GM21737 (cell line): ENCODE data around the gene NEURL4.
"Not testable (repeated sequence)": the region's sequence is repeated elsewhere in the genome, so short reads cannot be mapped to it uniquely, and the experiment has no call there.

Experiments
- ATAC-seq: cut with Tn5 transposase; IDR thresholded peaks from one replicate; pipeline ENCODE4 v1.9.1; 2021; ENCODE audit warnings: mild to moderate bottlenecking, moderate library complexity; ENCODE audit not compliant: unreplicated experiment

NEURL4 gene

DNA sequence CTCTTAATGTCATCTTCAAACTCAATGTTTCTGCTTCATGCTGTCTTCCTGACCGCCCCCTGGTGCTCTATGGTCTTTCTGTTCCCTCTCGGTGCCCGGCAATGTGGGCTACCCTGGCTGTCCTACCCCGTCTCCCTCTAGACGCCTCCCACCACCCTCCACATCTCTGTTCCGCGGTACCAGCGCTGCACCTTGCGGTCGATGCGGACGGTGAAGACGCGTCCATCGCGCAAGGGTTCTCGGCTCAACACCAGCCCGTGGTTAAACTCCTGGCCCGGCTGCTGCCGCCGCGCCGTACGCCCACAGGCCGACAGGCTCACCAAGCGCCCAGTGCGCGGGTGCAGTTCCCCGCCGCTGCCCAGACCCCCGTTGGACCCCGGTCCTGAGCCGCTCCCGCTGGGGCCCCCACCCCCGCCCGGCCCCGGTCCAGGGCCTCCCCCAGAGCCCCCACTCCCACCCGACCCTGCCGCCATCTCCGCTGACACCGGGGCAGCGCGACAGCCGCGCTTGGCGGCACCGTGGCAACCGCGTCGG lies at the start of gene NEURL4:
Gene NEURL4, minus strand, starts transcription at position 496 of the 534 bp plus-strand sequence. Its CDS starts 23 bp downstream, at position 473.
- peak; percentile 5 for ATAC-seq

GRCh38 chr17:7374353-7374752 lies 45.2 kb upstream of the NEURL4 start:
- no peak for ATAC-seq

GRCh38 chr17:7370853-7371252 lies 41.7 kb upstream of the NEURL4 start:
- no peak for ATAC-seq

GRCh38 chr17:7369825-7370224 lies 40.7 kb upstream of the NEURL4 start:
- no peak for ATAC-seq

DNA sequence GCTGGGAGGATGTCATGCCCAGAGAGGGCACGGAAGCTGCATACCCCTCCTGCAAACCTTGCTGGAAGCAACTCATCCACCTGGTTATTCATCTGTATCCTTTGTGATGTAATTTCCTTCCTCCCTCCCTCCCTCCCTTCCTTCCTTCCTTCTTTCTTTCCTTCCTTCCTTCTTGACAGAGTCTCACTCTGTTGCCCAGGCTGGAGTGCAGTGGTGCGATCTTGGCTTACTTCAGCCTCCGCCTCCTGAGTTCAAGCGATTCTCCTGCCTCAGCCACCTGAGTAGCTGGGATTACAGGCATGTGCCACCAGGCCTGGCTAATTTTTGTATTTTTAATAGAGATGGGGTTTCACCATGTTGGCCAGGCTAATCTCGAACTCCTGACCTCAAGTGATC lies 39.5 kb upstream of the NEURL4 start:
- not testable (repeated sequence) for ATAC-seq

GRCh38 chr17:7367918-7368598 lies 38.9 kb upstream of the NEURL4 start:
- ATAC-seq = no peak

- no peak for ATAC-seq
These were observed 37.9 kb upstream of the NEURL4 start for GRCh38 chr17:7367083-7367482.

DNA sequence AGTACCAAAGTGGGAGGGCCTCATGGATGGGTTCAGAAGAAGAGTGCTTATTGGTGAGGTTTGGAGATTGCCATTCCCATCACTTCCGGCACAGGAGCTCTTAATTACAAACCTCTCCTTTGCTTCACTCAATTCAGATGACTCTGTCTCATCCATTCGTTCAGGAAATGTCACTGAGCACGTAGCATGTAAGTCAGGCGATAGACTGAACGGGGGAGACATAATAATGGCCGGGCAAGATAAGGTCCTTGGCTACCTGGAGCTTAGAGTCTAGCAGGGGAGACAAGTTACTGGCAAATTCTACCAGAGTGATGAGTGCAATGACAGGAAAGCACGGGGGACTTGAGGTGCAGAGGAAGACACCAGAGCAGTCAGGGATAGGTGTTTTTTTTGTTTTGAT lies 36.8 kb upstream of the NEURL4 start:
- ATAC-seq = not testable (repeated sequence)

GRCh38 chr17:7363311-7363710 lies 34.2 kb upstream of the NEURL4 start:
- no peak for ATAC-seq

DNA sequence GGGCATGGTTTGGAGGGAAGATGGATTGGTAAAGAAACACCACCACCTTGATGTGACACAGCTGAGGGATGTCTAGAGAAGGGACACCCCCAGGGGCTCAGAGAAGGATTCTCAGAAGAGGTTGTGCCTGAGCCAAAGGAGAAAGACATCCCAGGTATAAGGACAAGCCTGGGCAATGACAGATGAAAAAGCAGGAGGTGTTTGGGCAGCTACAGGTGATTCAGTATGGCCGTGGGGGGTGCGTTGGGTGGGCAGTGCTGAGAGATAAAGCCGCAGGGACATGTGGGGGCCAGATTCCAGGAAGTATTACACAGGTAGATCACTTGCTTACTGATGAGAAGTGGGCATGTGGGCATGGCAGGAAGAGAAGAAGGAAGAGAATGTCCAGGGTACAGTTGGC lies 32.8 kb upstream of the NEURL4 start:
- ATAC-seq = no peak

DNA sequence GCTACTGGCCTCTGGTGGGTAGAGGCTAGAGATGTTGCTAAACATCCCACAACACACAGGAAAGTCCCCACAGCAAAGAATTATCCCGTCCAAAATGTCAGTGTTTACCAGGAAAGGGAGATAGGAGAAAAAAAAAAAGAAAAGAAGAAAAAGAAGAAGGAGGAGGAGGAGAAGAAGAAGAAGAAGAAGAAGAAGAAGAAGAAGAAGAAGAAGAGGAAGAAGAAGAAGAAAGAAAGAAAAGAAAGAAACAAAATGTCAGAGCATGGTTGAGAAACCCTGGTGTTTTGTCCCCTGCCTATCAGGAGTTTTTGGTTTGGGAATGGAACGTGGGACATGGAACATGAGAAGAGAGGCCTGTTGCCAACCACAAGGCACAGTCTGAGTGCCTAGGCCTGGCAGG lies 28.2 kb upstream of the NEURL4 start:
- ATAC-seq = no peak

DNA sequence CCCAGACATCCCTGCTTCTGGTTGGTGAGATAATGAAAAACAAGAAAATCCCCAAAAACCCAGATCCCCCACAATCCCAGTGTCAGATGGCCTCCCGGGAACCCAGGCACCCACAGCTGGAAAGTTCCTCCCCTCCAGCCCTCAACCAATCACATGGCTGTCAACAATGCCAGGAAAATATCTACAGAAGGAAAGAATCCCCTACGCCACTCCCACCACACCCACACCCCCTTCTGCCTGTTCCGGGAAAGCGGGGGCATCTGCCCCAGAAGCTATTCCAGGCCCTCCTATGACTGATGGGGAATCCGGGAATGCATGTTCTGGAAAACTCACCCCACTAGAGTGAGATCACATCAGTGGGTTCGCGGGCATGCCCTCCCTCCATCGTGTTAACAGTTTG lies 27.6 kb upstream of the NEURL4 start:
- ATAC-seq = no peak

DNA sequence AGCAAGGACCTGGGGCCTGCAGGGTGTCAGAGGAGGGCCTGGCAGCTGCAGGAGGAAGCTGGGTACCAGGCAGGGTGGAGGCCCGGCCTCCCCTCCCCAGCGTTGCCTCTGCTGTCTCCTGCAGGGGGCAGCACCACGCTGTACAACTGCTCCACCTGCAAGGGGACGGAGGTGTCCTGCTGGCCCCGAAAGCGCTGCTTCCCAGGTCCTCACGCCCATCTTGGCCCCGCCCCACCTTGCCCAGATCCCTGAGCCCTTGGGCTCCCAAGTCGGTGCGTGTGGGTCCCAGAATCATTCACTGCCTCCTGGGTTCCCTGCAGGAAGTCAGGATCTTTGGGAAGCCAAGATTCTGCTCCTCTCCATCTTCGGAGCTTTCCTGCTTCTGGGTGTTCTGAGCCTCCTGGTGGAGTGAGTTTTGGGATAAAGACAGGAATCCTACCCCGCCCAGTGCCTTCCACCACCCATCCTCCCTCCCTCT lies 27.0 kb upstream of the NEURL4 start:
- no peak for ATAC-seq

DNA sequence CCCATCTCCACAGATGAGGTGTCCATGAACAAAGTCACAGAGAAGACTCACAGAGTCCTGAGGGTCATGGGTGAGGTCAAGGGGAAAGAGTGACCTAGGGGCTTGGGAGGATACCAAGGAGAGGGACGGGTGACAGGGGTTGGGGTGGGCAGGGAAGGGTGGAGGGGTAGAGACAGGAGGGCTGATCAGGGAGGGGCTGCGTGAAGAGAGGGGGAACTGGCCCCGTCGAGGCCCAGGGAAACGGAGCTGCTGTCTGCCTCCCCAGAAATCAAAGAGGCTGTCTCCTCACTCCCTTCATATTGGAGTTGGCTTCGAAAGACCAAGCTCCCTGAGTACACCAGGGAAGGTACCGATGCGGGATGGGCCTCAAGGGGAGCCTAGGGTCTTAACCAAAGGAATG lies 26.4 kb upstream of the NEURL4 start:
- no peak for ATAC-seq

GRCh38 chr17:7355053-7355452 lies 25.9 kb upstream of the NEURL4 start, which contains the start of gene TMEM95:
TMEM95 (plus strand) TSS chr17:7355156; CDS start chr17:7355205, 49 bp downstream.
- ATAC-seq = no peak

DNA sequence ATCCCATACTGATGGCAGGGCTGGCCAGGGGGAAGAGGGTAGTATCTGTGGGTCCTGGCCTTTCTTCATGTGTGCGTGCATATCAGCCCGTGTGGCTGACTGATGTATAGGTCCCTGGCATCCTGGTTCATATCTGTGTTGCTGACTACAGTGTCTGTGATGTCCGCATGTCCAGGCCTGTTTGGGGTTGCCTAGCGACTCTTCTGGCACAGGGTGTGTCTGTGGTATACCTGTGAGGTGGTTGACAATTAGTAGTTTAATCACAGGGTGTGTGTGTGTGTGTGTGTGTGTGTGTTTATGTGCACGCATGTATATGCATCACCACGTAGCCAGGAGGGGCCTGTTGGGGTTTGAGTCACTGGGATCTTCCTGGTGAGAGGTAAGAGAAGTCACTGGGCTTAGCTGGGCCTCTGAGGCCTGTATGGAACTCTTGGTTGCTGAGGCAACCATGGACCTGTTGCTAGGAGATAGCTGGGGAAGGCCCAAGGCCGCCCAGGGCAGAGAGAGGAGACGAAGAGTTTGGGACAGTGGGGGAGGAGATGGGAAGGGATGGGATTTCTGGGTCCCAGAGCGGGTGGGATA lies 25.2 kb upstream of the NEURL4 start:
- ATAC-seq = no peak

DNA sequence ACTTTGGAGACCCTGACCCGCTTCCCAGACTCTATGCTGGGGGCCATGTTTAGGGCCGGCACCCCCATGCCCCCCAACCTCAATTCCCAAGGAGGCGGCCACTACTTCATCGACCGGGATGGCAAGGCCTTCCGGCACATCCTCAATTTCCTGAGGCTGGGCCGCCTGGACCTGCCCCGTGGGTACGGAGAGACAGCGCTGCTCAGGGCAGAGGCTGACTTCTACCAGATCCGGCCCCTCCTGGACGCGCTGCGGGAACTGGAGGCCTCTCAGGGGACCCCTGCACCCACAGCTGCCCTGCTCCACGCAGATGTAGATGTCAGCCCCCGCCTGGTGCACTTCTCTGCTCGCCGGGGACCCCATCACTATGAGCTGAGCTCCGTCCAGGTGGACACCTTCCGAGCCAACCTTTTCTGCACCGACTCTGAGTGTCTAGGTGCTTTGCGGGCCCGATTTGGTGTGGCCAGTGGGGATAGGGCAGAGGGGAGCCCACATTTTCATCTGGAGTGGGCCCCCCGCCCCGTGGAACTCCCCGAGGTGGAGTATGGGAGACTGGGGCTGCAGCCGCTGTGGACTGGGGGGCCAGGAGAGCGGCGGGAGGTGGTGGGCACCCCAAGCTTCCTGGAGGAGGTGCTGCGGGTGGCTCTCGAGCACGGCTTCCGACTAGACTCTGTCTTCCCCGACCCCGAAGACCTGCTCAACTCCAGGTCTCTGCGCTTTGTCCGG lies 23.9 kb upstream of the NEURL4 start:
- no peak for ATAC-seq

DNA sequence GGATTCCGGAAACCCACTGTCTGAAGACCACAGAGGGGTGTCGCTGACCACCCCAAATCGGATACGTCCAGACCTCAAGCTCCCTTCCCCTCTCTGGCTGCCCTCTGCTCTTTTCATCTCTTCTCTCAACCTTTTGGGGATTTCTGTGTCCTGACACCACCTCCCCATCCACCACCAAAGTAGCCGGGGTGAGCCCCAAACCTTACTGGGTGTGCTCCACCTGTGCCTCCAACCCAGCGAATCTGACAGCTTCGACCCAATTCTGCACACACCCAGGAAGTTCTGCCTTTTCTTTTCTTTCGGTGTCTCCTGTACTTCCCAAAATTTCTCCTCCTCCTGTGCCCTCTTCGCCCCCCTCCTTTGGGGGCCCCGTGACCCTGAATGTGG lies 23.4 kb upstream of the NEURL4 start:
- ATAC-seq = no peak

DNA sequence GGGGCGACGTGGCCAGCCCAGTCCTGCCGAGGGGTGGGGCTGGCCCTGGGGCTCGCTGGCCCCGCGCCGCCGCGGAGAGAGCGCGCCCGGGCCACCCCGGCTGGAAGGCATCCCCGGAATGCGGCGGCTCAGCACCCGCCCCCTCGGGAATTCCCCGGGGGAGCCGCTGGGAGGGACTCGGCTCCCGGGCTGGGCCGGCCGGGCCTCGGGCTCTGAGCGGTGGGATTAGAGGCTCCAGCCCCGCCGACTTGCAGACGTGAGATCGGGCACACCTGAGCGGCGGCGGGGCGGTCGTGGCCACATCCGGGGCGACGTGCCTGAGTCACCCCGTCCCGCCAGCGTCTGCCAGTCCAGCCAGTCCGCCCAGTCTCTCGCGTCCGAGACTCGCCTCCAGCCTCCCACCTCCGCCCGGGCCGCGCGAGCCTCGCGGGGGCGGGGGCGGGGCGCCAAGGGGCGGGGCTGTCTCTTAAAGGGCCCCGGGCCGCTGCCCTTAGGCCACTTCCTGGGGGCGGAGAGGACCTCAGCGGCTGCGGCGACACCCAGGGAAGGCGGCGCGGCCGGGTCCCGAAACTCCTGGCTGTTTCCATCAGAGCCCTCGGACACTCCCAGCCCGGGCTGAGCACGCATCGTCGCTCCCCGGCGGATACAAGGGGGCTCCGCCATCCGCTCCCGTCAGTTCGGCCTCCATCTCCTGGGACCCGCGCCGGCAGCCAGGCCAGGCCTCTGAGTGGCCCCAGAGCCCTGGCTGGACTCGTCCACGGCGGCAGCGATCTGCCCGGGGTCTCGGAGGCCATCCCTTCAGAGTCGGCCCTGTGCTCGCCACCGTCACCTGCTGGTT lies 22.7 kb upstream of the NEURL4 start, which contains the start of gene KCTD11:
Gene KCTD11, plus strand, starts transcription at position 498 of the 838 bp plus-strand sequence.
- peak; percentile 54 for ATAC-seq

DNA sequence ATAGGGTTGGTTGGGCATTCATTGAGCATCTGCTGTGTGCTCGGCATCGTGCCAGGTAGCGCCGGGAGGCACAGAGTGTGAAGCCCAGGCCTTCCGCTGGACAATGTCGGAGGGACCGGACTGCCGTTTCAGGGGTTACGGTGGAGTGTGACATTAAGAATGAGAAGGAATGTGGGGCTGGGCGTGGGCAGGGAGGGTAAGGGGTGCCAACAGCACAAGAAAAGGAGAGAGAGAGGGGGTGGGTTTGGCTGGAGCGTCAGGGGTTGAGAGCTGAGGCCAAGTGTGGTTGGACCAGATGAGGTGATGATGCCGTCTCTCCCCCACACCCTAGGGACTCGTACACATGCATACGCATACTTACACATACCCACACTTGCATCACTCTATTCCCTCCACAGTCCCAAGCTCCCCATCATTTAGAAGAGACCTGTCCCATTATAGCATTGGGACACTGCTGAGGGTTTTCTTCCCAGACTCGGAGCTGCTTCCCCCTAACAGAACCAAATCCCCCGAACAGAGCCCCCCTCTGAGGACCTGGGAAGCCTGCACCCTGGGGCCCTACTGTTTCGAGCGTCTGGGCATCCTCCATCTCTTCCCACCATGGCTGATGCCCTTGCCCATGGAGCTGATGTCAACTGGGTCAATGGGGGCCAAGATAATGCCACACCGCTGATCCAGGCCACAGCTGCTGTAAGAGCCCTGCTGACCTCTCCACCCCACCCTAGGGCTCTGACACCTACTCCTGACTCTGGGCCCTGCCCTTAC lies 19.5 kb upstream of the NEURL4 start:
- ATAC-seq = no peak
